DMS79 (cell line): ENCODE data around the gene NKIRAS2.
"Not testable (repeated sequence)": the region's sequence is repeated elsewhere in the genome, so short reads cannot be mapped to it uniquely, and the experiment has no call there.

Source experiments
- DNase-seq: peaks from one replicate; lab custom pipeline; 2025; lab: John Stamatoyannopoulos, UW

Gene NKIRAS2

DNA sequence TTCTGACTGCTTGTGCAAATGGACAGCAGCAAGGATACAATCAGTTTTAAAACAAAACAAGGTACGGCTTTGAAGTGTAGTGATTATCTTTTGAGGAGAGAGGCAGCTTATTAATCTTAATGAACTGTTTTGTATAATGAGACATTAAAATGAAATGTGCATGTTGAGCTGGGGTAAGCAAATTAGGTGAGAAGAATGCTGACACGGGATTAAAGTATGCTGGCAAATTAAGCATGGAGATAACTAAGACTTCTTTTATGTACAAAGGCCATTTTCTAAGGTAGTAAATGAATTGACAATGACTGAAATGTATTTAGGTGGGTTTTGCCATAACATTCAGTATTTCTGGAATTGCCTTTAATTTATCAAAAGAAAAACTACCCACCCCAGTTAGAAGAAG lies 21.4 kb upstream of the NKIRAS2 start:
- DNase-seq, result no peak

DNA sequence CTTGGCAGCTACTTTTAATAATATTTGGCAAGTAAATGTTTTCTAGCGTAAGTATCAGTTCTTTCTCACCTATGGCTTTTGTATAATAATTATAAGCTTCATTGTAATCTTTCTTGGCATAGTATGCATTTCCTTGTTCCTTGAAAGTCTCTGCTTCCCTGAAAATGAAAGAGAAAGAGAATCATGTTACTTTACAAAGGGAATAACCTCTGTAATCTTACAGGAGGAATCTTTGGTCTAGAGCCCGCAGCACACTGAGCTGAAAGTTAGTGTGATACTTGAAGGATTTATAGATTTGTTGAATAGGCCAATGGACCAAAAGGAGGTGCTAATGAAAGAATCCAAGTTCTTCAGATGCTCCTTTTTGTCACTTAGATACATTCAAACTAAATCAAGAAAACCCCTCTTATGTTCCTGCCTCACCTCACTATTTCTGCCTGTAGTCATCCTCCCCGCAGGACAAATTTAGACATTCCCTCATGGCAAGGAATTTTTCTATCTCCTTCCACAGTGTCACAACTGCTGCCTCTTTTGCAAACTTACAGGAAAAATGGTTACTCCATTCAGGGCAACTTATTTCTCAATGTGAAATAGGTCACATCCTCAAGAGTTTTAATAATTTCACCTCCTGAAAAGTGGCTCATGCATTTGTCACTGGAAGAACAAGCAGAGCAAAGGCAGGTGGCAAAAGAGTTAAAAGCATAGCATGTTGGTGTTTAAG lies 19.3 kb upstream of the NKIRAS2 start:
- DNase-seq, result no peak

DNA sequence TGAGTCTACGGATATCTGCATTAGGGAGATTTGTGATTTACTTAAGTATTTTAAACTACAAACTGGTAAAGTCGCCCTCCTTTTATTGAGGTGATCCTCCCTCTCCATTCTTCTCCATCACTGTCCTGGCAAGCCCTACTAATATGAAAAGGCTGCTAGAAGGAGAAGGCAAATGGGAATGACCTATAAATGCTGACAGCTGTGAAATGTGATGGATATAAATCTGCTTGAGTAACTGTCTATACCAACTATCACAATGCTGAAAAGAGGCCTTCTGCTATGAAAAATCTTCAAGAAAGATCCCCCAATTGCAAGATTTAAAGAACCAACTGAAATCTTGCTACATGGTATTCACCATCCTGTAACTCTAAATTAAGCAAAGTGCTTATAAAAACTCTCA lies 18.2 kb upstream of the NKIRAS2 start:
- no peak for DNase-seq

DNA sequence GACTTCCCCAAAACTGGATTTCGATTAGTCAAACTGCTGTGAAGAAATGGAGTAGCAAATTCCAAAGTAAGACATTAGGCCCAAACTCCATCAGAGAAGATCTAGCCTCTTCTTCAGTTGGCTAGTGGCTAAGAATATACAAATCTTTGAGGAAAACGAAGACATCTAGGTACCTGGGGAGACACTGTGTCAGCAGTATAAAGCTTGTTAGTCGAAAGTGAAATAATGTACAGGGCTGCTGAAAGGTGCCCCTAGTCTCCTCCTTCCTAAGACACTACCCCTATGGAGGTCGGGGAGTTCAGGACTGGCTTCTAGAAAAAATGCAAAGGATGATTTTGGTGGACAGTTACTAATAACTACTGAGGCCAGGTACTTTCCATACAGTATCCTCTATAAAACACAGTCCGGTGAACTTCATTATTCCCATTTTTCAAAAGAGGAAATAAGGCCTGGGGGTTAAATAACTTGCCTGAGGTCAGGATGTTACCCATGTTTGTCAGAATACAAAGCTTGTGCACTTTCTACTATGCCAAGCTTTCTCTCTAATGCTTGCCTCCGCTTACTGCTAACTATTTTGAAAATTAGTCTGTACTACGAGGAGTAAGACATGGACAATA lies 17.6 kb upstream of the NKIRAS2 start:
- DNase-seq, result no peak

DNA sequence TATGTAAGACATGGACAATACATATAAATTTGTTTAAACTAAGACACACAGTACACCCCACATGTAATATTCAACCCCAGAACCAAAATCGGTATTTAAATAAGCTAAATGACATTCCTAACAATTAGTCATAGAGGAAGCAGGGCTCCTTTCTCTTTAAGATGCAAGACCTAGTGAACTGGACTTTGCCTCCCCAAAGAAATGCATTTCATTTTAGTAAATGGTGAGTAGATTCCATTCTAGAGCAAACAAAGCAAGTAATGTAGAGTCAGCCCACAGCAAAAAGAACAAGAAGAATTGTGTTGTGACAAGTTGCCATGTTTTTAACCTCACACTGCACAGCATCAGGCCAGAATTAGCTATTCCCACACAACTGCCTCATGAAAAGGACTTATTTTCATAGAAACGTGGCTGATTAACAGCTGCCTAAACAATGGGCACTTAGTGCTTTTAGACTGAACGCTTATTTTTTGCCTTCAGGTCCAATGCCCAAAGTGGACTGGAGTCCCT lies 17.0 kb upstream of the NKIRAS2 start:
- DNase-seq, result no peak

DNA sequence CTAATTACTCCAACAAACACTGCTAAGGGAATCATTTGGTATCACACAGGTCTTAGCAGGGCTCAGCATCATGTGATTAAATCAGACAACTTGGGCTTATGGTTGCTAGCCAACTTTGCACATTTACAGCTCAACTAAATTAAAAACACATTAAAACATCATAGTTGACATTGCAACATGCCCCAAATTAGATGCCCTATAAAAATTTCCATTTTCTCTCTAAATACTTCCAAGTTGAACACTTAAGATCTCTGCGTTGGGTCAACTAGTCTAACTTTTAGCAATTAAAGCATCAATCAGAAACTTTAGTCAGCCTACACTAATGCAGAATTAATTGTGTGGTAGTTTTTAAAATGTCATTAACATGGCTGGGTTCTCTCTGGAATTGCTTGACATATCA lies 14.7 kb upstream of the NKIRAS2 start:
- no peak for DNase-seq

DNA sequence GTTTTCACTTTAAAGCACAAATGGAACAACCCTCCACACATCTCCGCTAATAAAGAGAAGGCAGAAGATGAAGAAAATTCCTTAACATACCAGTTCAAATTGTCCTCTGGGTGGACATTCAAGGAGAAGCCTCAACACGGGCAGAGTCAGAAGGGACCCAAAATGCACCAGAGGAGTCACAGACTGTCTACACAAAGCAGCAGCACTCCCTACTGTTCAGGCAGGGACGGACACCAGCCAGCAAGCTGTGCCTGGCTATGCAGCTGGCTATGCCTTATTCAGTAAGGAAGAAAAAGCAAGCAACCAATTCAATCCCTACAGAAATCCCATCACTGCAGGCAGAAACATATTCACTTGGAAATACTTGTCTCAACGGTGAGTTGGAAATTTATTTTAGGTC lies 10.7 kb upstream of the NKIRAS2 start:
- DNase-seq, result no peak

DNA sequence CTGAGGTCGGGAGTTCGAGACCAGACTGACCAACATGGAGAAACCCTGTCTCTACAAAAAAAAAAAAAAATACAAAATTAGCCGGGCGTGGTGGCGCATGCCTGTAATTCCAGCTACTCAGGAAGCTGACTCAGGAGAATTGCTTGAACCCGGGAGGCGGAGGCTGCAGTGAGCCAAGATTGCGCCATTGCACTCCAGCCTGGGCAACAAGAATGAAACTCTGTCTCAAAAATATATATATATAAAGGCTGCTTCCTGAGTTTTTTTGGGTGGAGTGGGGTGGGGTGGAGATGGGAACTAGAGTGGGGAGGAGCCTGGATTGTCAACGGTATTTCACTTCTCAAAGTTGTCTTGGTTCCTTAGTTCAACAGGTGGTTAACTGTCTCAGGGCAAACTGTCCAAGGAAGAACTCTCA lies 9.6 kb upstream of the NKIRAS2 start:
- not testable (repeated sequence) for DNase-seq

DNA sequence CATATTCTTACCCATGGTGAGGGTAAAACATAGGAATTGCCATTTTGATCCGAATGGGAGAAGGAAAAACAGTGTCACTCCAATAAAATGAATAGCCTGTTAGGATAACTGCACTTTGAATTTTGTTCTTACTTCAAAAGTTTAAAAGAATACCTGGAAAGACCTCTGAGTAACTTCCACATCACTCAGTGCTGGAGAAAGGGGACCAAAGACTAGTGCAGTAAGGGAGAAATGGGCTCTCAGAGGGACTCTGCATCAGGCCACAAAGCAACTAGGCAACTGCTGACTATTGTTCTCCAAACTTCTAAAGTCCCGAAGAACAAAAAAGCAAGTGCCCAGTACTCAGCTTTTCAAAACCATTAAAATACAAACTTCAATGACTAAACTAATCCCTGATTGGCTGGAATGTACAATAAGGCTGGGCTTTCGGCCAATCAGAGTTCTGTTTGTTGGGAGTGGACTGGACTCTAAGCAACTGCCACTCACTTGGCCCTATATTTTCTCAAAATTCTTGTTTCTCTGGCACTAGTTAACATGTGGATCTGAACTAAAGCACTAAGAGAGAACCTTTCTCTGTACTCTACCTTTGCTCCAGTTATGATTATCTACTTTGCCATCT lies 8.9 kb upstream of the NKIRAS2 start:
- DNase-seq, result no peak

DNA sequence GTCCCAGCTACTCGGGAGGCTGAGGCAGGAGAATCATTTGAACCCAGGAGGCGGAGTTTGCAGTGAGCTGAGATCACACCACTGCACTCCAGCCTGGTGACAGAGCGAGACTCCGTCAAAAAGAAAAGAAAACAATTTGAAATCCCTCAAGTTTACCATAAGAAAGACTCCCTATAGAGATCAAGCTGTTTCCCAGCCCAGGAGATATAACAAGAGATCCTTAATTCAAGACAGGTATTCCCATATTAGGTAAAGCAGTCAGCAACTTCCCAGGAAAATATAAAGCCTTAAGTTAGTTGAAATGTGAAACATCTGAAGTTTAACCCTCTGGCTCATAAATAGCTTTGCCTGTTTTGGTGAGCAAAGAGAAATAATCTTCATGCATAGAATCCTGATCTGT lies 7.5 kb upstream of the NKIRAS2 start:
- not testable (repeated sequence) for DNase-seq

DNA sequence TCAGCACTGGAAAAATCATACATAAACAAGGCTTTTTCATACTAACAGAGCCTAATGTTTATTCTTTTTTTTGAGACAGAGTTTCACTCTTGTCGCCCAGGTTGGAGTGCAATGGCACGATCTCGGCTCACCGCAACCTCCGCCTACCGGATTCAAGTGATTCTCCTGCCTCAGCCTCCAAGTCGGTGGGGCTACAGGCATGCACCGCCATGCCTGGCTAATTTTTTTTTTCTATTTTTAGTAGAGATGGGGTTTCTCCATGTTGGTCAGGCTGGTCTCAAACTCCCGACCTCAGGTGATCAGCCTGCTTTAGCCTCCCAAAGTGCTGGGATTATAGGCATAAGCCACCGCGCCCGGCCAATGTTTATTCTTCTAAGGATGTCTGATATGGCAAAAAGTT lies 6.2 kb upstream of the NKIRAS2 start:
- DNase-seq, result not testable (repeated sequence)

DNA sequence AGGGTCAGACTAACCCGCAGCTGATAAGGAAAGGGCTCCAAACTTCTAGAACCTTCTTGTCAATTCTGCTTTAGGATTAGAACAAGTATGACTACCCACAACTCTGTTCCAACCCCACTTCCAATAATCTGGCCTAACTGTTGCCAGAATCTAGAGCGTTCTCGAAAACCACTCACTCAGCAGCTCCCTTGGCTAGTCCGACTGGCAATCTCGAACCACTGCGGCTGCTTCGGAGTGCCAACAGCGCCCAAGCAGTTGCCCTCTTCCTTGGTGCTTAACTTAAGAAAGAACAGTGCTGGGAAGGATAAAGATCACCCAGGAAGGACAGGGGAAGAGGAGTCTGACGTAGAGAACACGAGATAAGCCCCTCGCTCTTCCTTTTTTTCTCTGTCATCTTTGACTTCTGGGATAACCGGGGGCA lies 3.5 kb upstream of the NKIRAS2 start:
- DNase-seq, result no peak

DNA sequence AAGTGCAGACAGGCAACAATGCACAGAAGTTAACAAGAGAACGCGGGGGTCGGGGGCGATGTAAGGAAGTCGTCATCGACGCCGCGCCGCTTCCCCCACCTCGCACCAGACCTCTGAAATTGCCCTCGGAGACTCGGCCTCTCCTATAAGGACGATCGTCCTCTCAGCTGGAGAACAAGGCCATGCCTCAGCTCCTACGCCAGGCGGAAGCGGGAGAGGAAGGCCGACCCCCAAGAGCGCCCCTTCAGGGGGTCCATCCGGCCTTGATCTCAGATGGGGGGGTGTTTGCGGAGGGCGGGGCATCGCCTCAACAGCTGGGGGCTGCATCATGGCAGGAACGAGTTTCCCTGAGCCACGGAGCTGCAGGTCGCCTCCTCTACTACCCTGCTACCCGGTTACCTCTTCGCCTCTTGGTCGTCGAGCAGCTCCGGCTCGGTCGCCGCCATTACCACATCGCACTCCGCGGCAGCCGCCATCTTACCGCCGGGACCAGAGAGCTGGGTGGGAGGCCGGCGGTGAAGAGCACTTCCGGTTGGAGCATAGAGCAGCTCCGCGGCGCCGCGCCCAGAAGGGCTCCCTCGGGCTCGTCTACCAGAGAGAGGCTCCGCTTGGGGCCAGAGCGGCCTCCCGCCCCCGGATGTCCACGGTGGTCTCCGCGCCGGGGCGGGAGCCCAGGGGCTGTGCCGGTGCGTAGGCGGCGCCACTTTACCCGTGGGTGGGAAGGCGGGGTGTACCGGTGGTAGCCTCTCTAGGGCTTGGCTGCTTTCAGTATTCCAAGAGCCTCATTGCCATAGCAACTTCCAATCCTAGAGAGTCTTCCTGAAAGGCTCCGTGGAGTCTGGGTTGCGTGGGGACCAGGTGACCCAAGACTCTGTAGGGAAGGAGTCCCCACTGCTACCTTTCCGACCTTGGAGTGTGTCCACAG lies 2.7 kb upstream of the NKIRAS2 start, which contains the start of gene DNAJC7:
Gene DNAJC7, minus strand, starts transcription at position 499 of the 925 bp plus-strand sequence. Its CDS starts 23 bp downstream, at position 476.
- peak; percentile 98 for DNase-seq

DNA sequence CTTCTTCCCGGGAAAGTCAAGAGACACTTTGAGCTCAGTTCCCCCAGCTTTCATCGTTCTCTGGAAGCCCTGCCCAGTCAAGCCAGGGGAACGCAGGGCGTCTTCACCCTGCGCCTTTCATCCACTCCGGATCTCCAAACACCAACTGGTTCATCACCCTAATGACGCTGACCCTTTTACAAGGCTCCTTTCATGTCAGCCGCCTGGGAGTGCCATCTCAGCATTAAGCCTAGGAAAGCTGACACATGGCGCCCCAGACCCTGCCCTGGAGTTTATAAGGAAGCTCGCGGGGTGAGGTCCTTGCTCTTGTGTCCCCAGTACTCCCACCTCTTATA lies 2.1 kb upstream of the NKIRAS2 start:
- no peak for DNase-seq

DNA sequence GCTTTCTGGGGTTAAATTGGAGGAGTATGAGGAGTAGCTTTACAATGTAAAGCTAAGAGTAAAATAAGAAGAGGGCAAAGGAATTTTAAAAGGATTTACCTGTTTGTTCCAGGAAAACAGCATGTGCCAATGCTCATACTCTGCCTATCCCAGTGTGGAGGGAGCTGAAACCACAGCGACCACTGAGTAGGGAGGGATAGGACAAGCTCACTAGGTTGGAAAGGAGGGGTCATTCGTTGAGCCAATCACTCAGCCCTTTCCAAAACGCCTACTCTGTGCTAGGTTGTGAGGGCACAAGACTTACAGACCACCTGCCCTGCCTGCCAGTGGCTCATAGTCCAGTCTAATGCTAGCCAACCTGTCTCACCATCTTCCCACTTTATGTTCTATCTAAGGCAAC lies 1.6 kb upstream of the NKIRAS2 start:
- DNase-seq, result no peak

DNA sequence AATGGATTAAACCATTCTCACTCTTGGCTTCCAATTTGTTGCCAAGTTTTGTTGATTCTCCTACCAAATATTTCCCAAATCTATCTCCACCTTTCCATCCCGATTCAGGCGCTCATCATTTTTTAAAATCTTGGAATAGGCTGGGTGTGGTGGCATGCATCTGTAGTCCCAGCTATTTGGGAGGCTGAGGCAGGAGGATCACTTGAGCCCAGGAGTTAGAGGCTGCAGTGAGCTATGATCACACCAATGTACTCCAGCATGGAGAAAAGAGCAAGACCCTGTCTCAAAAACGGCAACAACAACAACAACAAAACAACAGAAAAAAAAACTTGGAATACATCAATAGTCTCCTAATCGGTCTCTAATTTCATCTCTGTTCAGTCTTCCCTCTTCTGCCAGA lies 902 bp upstream of the NKIRAS2 start:
- DNase-seq, result no peak

DNA sequence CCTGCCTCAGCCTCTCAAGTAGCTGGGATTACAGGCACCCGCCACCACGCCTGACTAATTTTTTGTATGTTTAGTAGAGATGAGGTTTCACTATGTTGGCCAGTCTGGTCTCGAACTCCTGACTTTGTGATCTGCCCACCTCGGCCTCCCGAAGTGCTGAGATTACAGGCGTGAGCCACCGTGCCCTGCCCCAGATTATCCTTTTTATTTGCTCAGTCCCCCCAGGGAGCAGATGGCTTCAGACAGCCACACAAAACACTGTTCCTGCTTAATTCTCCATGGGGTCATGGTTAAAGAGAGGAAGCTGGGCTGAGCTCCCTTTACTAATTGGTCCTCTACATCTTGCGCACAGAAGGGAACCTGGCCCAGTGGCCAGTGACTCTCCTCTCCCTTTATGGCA lies 955 bp downstream of the NKIRAS2 start:
- not testable (repeated sequence) for DNase-seq

DNA sequence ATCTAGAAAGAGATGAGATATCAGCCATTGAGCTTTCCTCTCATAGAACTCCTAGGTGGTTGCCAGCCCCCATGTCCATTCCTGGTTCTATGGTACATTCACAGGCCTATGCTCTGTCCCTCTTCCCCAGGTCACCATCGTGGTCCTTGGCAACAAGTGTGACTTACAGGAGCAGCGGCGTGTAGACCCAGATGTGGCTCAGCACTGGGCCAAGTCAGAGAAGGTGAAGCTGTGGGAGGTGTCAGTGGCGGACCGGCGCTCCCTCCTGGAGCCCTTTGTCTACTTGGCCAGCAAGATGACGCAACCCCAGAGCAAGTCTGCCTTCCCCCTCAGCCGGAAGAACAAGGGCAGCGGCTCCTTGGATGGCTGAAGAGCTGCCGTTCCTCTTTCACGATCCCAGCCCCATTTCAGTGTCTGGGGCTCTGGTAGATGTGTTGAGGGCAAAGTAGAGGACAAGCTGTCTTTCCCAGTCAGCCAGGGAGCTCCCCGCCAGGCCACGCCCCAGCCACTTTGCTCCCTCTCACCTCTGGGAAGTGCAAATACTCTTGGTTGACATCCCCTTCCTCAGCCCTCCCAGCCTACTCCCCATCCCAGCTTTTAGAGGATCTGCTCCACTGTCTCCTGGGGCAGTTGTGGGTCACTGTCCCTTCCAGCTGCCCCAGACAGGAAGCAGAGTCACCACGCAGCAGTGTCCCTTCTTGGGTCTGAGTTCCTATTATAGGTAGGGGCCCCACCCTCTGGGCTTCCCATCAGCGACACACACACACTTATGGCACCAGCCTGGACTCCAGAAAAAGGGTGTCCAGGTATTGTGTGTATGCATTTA lies 3.8 kb downstream of the NKIRAS2 start:
- DNase-seq, result no peak

DNA sequence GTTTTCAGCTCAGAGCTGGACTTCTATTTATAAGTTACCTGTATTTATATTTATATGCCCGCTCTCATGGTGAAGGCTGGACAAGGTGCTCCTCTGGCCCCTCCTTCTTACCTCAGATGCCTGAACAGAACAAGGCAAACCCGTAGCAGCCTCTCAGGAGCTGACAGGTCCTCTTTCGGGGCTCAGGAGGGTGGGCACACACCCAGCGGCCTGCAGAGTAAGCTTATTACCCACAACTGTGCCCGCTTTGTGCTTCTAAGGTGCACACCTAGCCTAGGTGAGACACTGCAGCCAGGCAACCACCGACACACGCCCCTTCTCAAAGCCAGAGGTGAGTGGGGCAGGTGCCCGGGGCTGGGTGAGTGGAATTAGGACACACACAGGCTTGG lies 5.3 kb downstream of the NKIRAS2 start:
- DNase-seq, result no peak

DNA sequence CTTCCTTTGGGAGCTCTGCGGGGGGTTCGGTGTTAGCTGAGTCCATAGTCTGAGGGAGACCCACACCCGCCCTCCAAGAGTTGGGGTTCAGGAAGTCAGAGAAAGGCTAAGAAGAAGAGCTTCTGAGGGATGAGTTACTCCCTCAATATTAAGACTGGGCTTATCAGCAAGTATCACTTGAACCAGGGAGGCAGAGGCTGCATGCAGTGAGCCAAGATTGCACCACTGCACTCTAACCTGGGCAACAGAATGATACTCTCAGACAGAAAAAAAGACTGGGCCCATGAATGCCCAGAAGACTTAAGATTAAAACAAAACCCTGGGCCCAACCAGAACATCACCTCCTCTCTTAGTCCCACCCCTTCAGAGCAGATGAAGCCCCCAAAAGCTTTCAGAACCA lies 6.0 kb downstream of the NKIRAS2 start:
- DNase-seq, result no peak

DNA sequence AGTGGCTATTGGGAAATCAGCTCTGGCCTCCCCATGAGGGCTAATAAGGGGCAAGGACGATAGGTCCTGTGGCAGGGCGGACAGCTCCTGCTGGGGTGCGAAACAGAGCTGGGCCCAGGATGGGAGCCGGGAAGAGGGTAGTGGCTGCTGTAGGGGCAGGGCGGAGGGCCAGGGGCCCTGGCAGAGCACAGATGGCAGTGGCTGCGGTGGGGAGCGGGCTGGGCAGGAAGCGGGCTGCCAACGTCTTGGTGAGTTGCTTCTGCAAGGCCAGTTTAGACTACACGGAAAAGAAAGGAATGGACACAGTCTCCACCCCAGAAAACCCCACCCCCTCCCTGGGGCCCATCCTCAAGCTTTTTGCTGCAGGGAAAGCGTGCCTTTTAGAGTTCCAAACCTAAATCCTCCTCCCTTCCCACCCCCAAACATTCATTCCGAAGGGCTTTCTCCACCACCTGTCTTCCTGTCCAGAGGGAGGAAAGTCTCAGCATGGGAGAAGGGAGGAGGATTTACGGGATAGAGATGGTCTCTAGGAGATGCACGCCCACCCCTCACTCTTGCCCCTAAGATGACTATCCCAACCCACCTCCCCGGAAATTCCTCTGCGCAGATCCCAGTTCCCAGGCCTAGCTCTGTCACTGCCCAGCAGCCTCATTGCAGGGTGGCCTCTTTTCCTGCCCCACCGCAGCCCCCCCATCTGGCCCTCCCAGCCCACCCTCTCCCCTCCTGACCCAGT lies 7.1 kb downstream of the NKIRAS2 start:
- DNase-seq, result no peak
